Fibroblast of villous mesenchyme (primary cell): ENCODE measurements around the gene TMEM120B. TPM values are rescaled to one million over a fixed set of nuclear protein-coding genes. Genes with fewer than 3 reads are reported as not detected.
"Not testable (repeated sequence)": the region's sequence is repeated elsewhere in the genome, so short reads cannot be mapped to it uniquely, and the experiment has no call there.

Experiments used
- DNase-seq: peaks from one replicate; pipeline ENCODE4 v3.0.0-alpha.2; 2010; ENCODE audit warnings: low read depth
- H3K4me3 ChIP-seq: 2 replicates; pipeline ENCODE4 v1.5.1; 2011; ENCODE audit warnings: low read depth, mild to moderate bottlenecking, low read length
- CTCF ChIP-seq: IDR thresholded peaks from 2 replicates; pipeline ENCODE4 v1.5.1; 2012; ENCODE audit warnings: low read depth, mild to moderate bottlenecking, low read length; ENCODE audit not compliant: insufficient read depth
- total RNA-seq: library from RNA; depleted of rRNA; stranded (reverse); fragments of >200 nt; gene quantifications from 2 replicates; pipeline ENCODE4 v1.2.3, GENCODE V29; 2012

TMEM120B gene
- total RNA-seq, 1 donor = 16.4 TPM

- no peak for DNase-seq
- no peak overlapping the region for H3K4me3 ChIP-seq
- TF ChIP-seq CTCF = no peak
Measured at GRCh38 chr12:121731473-121731872, 18.9 kb downstream of the TMEM120B start.

GRCh38 chr12:121733849-121734248 lies 21.3 kb downstream of the TMEM120B start:
- DNase-seq = no peak
- TF ChIP-seq CTCF = no peak
- no peak overlapping the region for H3K4me3 ChIP-seq

- TF ChIP-seq CTCF = no peak
- DNase-seq = no peak
- no peak overlapping the region for H3K4me3 ChIP-seq
Measured at GRCh38 chr12:121738340-121738858, 25.8 kb downstream of the TMEM120B start.

- peak; percentile 85 for DNase-seq
- no peak overlapping the region for H3K4me3 ChIP-seq
- no peak for TF ChIP-seq CTCF
Measured at GRCh38 chr12:121740847-121741246, 28.3 kb downstream of the TMEM120B start.

- DNase-seq = no peak
- no peak for TF ChIP-seq CTCF
- H3K4me3 ChIP-seq = no peak overlapping the region
Measured at GRCh38 chr12:121741743-121742142, 29.2 kb downstream of the TMEM120B start.

- H3K4me3 ChIP-seq, DNase-seq: not testable (repeated sequence)
Measured at GRCh38 chr12:121745545-121745944, 33.0 kb downstream of the TMEM120B start.

- DNase-seq = no peak
- no peak overlapping the region for H3K4me3 ChIP-seq
- TF ChIP-seq CTCF = no peak
Measured at GRCh38 chr12:121748218-121748570, 35.6 kb downstream of the TMEM120B start.
